Hematopoietic multipotent progenitor cell treated with erythropoietin and hydrocortisone succinate and interleukin-3 and kit ligand, for 8 days (in vitro differentiated cells): Measurements from ENCODE around the gene CEL.

Experiments
- DNase-seq: peaks from one replicate; pipeline ENCODE4 v3.0.0-alpha.2; 2015

CEL gene

GRCh38 chr9:133106511-133107244 lies 44.9 kb downstream of the CEL start:
- DNase-seq: no peak

- DNase-seq: no peak
These were observed 45.5 kb downstream of the CEL start for GRCh38 chr9:133107245-133107722.

DNA sequence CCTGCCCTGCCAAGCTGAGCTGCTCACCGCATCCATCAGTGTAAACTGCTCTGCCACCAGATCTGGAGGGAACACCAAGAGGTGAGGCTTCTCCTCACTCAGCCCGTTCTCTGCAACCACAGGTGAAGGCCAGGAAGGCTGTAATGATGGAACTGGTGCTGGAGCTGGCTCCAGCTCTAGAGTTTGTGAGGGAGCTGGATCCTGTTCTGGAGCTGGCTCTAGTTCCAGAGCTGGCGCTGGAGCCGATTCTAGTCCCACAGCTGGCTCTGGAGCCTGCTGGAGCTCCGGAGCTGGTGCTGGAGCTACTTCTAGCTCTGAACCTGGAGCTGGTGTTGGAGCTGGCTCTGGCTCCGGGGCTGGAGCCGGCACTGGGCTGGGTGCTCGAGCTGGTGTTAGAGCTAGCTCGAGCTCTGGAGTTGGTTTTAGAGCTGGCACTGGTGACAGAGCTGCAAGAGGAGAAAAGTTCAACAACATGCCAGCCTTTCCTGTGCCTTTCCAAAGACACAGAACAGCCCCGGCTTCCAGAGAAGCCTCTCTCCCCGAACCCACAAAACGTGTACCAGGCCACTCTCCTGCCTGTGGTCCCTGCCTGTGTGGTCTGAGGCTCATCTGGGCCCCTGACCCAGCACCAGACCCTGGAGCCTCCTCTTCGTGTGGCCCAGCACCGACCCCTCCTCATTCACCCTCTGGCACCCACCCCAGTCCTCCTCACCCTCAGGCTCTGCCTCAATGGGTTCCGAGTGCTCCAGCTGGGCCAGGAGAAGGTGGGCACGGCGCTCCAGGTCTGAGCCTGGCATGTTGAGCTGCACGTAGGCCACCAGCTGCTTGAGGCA lies 46.4 kb downstream of the CEL start:
- no peak for DNase-seq

GRCh38 chr9:133108794-133109641 lies 47.2 kb downstream of the CEL start:
- DNase-seq: no peak

DNA sequence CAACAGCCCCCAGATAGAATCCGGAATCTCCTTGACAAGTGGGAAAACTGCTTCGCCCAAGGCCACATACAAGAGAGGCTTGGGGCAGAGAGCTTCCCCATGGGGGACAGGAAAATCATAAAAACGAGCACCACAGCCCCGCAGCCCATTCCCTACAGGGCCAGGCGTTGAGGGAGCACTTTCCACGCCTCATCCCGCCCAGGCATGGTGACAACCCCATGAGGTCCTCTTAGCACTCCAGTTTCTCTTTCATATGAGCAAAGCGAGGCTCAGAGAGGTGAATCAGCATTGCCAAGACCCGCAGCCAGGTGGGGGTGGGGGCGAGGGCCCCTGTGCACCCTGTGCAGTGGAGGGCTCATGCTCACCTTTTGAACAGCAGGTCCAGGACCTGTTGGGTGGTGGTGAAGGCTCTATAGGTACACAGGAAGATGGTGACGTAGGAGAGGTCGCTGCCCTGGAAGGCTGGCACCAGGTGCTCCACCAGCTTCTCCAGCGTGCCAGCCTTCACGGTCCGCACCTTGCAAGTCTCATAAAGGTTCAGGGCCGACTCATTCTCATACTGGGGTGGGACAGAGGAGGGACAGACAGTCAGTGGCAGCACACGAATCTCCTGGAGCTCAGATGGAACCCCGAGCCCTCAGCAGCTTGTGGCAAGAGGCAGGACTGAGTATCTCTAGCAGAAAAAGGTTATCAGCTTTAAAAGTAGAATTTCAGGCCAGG lies 48.3 kb downstream of the CEL start:
- DNase-seq: no peak

GRCh38 chr9:133111808-133112662 lies 50.3 kb downstream of the CEL start:
- no peak for DNase-seq

DNA sequence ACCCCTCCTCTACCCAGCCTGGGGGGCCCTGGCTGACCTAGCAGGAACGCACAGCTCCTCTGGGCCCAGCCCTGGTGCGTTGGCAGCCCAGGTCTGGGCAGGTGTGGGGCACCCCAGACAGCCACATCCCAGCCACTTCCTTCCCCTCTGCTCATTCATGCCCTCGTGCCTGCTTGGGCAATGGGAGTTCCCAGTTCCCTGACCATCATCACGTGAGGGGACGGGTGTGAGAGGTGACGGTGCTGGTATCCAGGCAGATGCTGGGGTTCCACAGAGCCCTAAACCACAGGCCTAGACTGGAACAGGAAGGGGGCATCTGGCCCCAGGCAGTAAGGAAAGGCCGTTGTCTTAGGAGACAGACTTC lies 50.9 kb downstream of the CEL start:
- DNase-seq: peak; percentile 58

DNA sequence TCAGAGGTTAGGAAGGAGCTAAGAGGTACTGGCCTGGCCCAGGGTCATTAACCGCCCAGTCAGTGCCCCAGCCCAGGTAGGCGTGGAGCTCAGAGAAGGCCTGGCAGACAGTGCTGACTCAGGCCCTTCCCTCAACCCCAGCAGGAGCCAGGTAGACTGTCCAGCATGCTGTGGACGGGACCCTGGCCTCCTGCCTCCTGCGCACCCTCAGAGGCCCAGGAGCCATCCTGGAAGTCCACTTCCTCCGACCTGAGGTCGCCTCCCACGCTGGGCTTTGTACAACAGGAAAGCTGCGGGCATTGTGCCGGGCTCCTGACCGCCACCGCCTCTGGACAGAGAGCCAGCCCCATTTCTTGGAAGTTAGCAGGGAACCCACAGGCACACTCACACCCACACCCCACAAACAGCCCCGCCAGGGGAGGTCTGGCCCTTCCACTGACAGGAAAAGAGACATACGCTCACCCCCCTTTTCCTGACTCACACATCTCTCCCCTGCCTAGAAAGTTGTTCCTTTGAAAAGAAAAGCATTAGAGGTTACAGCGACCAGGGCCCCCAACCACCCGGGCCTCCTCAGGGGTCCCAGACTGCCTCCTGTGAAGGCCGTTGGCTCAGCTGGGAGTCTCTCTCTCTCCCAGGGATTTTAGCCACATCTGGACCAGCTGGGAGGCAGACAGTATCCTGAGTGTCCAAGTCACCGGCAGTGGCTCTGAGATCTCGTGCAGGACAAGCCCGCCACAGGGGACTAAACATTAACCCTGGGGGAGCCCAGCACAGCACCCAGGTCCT lies 51.6 kb downstream of the CEL start:
- no peak for DNase-seq

GRCh38 chr9:133113949-133114885 lies 52.4 kb downstream of the CEL start:
- peak; percentile 39 for DNase-seq

DNA sequence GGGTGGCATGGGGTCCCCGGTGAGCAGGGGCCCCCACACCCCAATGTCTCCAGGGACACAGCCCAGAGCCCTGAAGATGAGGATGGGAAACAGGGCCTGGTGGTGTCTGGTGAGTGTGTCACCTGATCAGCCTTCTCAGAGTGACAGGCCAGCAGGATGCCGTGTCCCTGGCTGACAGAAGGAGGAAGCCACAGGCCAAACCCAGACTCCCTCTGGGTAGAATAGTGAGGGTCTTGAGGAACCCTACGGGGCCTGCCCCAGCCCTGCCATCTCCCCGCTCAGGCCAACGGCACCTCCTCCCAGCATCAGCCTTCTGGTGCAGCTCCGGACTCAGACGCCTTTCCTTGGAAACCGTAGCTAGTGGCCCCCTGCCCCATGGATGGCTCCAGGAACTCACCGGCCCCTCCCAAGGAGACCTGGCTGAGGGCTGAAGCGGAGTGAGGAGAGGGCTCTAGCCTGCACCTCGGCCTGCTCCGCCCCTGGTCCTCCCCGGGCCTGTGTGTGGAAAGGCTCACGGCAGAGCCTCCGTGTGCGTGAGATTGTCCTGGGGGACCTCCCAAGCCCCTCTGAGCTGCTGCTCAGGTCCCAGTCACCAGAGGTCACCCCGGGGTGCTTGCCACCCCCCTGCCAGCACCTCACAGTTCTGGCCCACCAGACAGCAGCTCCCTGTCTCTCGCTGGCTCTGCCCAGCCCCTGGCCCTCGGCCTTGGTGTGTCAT lies 53.3 kb downstream of the CEL start:
- DNase-seq: no peak

GRCh38 chr9:133115604-133116345 lies 54.0 kb downstream of the CEL start:
- DNase-seq: no peak

DNA sequence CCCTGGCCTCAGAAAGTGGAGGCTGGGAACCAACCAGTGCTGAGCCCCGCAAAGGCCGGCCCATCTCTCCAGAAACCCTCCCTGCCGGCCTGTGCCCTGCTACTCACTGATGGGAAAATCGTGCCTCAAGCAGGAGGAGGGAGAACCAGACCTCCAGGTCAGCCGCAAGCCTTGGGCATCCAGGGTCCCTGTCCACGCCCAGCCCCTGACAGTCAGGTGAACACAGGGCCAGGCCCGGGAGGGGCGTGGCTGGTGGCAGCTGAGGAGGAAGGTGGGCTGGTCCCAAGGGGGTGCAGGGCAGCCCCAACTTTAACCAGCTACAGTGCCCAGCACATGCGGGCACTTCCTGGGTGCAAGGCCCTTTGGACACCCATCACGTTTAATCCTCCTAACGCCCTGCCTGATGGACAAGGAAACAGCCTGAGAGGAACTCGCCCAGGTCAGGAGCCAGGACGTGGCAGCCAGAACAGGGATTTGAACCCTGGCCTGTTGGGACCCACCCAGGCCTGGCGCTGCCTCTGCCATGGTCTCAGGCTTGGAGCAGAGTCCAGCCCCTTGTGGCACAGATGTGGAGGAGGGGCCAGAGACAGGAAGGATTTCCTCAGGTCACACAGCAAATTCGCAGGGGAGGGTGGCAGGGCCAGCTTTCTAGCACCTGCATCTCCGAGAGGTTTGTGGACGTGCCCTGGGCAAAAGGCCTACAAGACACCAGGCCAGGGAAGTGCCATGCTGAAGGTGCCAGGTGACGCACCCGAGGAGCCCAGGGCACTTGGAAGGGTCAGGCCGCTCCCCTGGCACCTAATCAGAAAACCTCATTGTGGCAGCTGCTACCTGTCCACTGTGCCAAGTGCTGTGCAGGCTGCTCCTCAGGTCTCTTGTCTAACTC lies 54.8 kb downstream of the CEL start:
- no peak for DNase-seq

GRCh38 chr9:133117271-133118178 lies 55.7 kb downstream of the CEL start:
- no peak for DNase-seq

- no peak for DNase-seq
These were observed 56.4 kb downstream of the CEL start for GRCh38 chr9:133118179-133118520.

DNA sequence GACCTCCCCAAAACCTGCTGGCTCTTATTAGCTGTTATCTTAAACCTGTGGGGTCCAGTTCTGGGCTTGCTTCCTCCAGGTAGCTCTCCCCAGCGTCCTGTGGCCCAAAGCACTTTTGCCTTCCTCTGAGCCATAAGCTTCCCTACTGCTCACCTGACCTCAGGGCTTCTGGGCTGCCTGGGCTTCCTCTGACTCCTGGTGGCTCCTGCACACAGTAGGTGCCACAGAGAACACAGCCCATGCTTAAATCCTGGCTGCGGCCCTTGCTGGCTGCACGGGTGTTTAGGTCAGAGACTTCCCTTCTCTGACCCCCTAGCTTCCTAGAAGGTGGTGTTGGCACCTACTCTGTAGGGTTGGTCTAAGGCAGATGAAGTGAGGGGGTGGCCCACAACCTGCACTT lies 56.8 kb downstream of the CEL start:
- no peak for DNase-seq
